Colon (tissue), 2 donors: ENCODE data around the gene KDM3A.

Experiments
- FAIRE-seq: peaks from 2 replicates; lab custom pipeline; 2012; peaks lifted over from hg19 to GRCh38; lab: Jason Lieb, UNC
- donor health status: control.
- donor health status: control.

The KDM3A gene

GRCh38 chr2:86435531-86435930 is 5.6 kb upstream of the KDM3A start:
- FAIRE-seq: no peak

GRCh38 chr2:86436328-86436727 is 4.8 kb upstream of the KDM3A start:
- no peak for FAIRE-seq

GRCh38 chr2:86439879-86440630 is 1.1 kb upstream of the KDM3A start:
- FAIRE-seq: no peak

GRCh38 chr2:86441392-86441881 is 266 bp downstream of the KDM3A start:
- no peak for FAIRE-seq

- FAIRE-seq: no peak
These were observed 891 bp downstream of the KDM3A start for GRCh38 chr2:86441882-86442641.

- peak; percentile 18 for FAIRE-seq
These were observed 1.5 kb downstream of the KDM3A start for GRCh38 chr2:86442642-86443005.

GRCh38 chr2:86443631-86444350 is 2.6 kb downstream of the KDM3A start:
- no peak for FAIRE-seq

GRCh38 chr2:86445436-86445835 is 4.3 kb downstream of the KDM3A start:
- FAIRE-seq: no peak

GRCh38 chr2:86446060-86446459 is 4.9 kb downstream of the KDM3A start:
- no peak for FAIRE-seq

GRCh38 chr2:86453836-86454235 is 12.7 kb downstream of the KDM3A start:
- FAIRE-seq: no peak

GRCh38 chr2:86454238-86454637 is 13.1 kb downstream of the KDM3A start:
- no peak for FAIRE-seq

- FAIRE-seq: no peak
These were observed 14.0 kb downstream of the KDM3A start for GRCh38 chr2:86455181-86455580.

GRCh38 chr2:86461042-86461743 is 20.0 kb downstream of the KDM3A start:
- no peak for FAIRE-seq

GRCh38 chr2:86464652-86465051 is 23.5 kb downstream of the KDM3A start:
- FAIRE-seq: no peak

GRCh38 chr2:86466306-86466705 is 25.1 kb downstream of the KDM3A start:
- no peak for FAIRE-seq

GRCh38 chr2:86468162-86469033 is 27.2 kb downstream of the KDM3A start:
- no peak for FAIRE-seq

GRCh38 chr2:86470890-86471289 is 29.7 kb downstream of the KDM3A start:
- FAIRE-seq: no peak

- no peak for FAIRE-seq
These were observed 30.5 kb downstream of the KDM3A start for GRCh38 chr2:86471637-86472036.

GRCh38 chr2:86476092-86476491 is 34.9 kb downstream of the KDM3A start:
- no peak for FAIRE-seq

GRCh38 chr2:86476918-86477317 is 35.7 kb downstream of the KDM3A start:
- no peak for FAIRE-seq

- FAIRE-seq: no peak
These were observed 36.2 kb downstream of the KDM3A start for GRCh38 chr2:86477349-86477748.
